SW480 (cell line): ENCODE data around the gene MAP1LC3B2.

Source experiments
- DNase-seq: peaks from one replicate; pipeline ENCODE4 v3.0.0-alpha.2; 2016; ENCODE audit warnings: low spot score

The MAP1LC3B2 gene

DNA sequence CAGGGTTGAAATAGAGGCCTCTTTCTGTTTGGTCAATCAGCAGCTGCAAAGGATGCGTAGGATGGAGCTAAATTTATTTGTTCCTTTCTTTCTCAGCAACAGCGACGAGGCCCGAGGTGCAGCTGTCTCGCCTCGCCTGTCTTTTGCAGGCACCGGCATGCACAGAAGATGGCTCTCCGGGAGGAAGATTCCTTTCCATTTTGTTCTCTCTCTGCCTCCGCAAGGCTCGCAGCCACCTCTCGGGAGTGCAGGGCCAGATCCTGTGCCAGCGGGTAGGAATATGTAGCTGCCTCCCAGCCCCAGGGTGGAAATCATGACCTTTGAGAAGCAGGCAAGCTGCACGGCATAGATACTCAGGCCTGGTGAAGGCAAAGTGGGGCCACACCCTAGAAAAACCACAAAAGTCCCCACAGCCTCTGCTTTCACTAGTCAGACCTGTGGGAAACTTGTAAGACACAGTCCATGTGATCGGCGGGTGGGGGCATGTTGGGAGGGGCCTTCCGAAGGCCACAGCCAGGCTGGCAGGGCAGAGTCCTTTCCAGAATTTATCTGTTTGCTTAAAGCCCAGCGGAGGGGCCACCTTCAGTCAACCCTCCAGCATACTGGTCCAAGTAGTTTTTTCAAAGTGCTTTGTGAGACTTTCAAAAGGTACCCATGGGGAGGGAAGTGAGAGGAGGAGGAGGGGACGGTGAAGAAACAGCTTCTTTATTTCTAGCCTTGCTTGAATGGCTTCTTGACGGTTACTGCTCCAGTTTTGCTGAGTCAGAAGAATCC, at the start of gene MAP1LC3B2:
MAP1LC3B2 (plus strand) TSS at position 220 of the 774 bp plus-strand sequence. CDS start 16,562 bp downstream, outside the sequence.
- peak; percentile 89 for DNase-seq

DNA sequence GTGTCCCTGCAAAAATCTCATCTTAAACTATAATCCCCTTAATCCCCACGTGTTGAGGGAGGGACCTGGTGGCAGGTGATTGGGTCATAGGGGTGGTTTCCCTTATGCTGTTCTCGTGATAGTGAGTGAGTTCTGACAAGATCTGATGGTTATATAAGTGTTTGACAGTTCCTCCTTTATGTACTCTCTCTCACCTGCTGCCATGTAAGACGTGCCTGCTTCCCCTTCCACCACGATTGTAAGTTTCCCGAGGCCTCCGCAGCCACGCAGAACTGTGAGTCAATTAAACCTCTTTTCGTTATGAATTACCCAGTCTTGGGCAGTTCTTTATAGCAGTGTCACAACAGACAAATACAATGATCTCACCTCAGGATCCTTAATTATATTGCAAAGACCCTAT, 45.2 kb upstream of the MAP1LC3B2 start:
- DNase-seq, result no peak

DNA sequence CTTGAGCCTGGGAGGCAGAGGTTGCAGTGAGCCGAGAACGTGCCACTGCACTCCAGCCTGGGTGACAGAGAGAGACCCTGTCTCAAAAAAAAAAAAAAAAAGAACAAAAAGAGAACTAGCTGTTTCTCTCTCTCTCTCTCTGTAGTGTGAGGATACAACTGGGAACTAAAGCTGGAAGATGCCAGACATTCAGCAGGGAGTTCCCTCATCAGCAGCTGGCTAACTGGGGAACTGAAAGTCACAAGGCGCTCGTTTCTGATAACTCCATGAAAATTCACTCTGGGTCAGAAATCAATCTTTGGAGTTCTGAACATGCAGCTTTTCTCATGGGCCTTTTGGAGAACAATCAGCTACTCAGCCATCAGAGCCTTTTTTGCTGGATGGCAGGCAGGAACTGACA, 43.5 kb upstream of the MAP1LC3B2 start:
- DNase-seq, result no peak

DNA sequence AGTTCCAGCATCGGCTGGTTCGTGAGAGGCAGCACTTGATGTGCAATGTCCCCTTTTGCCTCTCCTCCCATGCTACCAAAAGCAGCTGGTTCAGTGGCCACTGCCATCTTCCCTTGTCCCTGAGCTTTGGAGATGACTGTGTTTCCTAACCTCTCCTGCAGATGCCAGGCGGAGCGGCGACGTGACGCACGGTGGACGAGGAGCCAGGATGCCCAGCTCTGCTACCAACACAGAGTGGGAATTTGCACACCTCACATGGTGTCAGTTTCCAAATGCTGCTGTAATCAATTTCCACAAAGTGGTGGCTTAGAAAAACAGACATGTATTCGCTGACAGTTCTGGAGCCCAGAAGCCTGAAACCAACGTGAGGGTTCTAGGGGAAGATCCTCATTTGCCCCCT, 42.5 kb upstream of the MAP1LC3B2 start:
- DNase-seq, result no peak

DNA sequence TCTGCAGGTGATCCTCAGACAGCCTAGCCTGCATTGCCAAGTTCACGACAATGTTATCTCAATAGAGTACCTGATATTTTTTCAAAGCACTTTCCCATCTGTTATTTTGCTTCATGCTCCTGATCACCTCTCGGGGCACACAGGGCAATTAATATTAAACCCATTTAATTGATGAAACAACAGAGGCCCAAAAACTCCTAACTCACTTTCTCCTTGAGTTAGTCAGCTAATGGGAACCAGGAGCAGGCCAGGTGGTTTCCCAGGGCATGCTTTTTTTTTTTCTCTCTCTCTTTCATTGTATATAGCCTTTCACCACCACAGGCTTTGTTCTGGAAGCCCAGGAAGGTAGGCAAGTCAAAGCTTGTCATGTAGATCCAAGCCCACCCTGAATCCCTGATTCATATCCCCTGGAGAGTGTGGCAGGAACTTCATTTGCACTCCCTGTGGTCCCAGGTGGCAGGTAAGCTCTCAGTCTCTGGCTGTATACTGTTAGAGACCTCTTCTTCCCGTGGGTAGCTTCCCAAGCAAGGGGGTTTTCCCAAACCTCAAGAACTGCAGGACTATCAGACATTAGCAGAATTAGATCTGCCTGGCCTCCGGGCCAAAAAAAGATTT, 41.6 kb upstream of the MAP1LC3B2 start:
- no peak for DNase-seq

DNA sequence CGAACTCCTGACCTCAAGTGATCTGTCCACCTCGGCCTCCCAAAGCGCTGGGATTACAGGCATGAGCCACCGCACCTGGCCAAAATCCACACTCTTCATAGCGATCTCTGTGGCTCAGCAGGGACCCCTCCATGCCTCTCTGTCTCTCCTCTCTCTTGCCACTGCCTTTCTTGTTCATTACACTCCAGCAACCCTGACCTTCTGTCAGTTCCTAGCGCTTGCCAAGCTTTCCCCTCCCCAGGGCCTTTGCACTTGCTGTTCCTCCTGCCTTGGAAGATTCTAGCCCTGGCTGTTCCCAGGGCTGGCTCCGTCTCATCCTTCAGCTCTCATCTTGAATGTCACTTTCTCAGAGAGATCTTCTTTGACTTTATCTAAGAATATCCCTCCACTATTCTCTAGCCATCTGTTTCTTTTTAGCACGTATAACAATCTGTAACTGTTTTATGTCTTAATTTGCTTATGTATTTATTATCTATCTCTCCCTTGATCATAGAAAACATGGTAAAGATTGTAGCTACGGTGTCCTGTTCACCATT, 38.9 kb upstream of the MAP1LC3B2 start:
- no peak for DNase-seq

DNA sequence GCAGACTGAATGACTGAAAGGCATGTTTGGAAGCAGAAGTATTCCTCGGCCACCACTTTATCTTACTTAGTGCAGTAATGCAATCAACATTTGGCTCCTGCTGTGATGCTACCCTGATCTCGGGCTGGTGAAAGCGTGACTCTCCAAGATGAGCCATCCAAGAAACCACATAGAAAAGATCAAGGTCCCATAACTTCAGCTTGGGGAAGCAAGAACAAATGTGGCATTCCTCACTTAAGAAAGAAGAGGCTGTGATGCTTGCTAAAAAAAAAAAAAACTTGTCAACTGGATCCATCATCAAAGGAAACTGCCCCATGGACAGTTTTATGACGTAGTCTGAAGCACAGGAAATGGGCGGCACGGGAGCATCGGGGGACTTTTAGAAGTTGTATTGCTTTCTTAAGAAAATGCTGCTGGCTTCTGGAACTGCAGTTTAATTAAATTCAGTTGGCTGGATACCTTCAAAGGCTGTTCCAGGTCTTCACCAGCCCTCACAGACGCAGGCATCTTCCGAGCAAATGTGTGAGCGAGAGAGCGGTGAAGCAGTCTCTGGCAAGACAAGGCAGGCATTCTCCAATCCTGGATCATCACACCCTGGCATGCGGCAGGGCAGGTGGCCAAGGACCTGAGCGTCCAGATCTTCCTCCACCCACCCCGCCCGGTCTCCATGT, 38.2 kb upstream of the MAP1LC3B2 start:
- DNase-seq, result peak; percentile 85

DNA sequence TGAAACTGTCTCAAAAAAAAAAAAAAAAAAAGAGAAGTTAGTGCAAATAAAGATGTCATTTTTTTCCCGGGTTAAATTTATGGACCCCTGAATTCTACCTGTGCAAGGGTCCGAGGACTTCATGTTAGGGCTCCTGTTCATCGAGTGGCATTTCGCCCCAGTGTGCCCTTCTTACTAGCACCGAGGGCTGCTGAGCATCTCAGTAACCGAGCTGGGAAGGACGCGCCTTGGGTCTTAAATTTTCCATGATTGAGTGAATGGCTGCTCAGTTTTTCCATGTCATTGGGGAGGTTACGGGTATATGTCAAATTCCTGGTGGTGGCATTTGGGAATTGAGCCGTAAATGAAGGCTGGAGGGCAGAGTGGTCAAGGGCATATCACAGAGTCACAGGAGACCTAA, 34.9 kb upstream of the MAP1LC3B2 start:
- no peak for DNase-seq

DNA sequence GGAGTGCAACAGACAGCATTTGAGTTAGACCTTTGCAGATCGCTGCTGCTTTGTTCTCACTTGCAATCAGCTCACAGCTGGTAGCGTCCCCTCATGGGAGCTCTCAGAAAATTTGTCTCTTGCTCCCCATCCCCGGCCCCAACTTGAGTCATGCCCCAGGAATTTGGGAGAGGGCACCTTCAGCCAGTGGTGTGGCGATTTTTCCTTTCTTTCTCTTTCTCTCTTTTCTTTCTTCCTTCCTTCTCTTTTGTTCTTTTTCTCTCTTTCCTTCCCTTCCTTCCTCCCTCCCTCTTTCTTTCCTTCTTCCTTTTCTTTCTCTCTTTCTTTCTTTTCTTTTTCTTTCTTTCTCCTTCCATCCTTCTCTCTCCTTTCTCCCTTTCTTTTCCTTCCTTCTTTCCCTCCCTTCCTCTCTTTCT, 34.2 kb upstream of the MAP1LC3B2 start:
- DNase-seq, result peak; percentile 73

DNA sequence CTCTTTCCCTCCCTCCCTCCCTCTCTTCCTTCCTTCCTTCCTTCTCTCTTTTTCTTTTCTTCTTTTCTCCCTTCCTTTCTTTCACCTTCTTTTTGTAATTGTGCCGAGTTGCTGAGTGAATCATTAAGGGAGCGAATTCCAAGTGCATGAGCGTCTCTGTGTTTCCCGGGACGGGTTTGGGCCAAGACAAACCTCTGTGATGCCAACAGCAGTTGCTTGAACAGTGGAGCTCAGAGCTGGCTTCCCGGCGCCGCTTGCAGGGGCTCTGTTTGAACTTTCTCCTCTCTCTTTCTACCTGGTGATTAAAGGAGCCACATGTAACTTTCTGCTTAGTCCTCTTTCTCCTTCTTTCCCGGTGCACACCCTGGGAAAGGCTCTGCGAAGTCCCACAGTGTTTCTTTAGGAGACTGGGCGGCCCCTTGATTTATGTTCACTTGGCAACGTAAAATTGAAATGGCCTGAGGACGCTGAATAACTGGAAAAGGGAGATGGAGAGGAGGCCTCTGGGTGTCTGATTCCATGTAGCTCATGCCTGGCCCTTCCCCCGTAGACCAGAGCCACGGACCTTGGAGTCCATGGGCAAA, 33.7 kb upstream of the MAP1LC3B2 start:
- DNase-seq, result peak; percentile 64

DNA sequence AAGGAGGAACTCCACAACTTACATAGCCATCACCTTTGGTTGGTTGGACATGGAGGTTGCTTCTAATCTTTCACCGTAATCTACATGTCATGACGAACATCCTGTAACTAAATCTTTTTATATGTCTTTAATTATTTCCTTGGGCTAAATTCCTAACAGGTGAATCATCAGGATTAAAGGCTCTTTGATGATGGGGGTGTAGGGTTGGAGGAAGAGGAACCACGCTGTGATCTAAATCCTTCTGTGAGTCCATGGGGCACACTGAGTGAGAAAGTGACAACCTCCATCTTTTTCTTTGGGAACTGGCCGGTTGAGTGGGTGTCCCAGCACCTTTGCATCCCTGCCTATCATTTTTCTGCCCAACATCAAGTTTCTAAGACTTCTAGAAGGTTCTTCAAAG, 31.1 kb upstream of the MAP1LC3B2 start:
- peak; percentile 94 for DNase-seq

DNA sequence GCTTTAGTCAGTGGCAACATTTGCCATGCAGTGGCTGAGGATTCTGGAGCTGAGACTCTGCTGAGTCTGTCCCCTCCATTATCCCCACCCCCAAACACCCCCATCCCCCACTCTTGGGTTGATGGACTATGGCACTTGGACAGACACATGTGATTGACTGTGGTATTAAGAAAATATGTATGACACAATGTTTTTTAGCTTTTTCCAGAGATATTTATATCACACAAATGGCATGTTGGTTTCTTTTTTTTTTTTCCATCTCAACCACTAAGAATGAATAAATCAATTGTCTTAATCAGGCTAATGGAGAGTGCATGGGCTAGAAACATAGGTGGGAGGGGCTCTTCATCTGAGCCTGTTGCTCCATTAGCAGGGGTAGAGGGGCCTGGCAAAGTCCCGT, 30.7 kb upstream of the MAP1LC3B2 start:
- peak; percentile 43 for DNase-seq

DNA sequence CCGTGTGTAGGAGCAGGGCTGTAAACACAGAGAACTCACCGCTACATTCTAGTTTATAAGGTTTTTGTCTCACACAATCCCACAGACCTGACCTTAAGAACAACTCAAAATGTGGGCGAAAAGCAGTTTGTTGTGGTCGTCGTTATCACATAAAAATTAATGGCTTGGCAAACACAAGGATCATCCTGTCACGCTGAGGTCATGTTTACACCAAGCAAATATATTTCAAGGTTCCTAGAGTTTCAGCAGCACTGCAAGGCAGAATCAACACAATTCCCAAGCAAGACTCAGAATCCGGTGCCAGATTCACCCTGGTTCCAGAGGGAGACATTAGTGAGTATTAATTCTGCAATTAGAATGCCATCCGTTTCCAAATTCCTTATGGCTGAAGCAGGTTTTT, 30.1 kb upstream of the MAP1LC3B2 start:
- DNase-seq, result peak; percentile 81

DNA sequence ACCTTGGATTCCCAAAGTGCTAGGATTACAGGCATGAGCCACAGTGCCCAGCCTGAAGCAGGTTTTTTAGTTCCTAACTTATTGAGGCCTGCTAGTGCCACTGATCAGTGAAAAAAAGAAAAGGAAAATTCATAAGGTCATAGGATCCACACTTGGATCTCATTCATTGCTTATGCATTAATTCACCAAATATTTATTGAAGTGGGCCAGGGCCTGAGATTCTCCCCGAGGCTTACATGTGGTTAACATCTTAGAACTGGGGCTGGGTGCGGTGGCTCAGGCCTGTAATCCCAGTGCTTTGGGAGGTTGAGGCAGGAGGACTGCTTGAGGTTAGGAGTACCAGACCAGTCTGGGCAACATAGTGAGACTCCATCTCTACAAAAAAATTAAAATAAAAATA, 29.5 kb upstream of the MAP1LC3B2 start:
- DNase-seq, result no peak

DNA sequence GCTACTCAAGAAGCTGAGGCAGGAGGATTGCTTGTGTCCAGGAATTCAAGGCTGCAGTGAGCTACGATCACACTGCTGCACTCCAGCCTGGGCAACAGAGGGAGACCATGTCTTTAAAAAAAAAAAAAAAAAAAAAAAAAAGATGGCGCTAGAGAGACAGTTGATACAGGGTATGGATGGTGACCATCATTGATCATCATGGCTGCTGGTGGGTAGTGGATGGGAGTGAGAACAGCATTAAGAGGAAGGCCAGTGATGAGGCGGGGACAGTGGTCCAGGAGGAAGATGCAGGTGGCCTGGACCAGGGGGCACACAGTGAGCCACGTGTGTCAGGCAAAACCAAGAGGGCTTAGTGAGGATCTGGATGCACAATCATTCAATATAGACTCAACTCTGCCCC, 26.8 kb upstream of the MAP1LC3B2 start:
- DNase-seq, result no peak

DNA sequence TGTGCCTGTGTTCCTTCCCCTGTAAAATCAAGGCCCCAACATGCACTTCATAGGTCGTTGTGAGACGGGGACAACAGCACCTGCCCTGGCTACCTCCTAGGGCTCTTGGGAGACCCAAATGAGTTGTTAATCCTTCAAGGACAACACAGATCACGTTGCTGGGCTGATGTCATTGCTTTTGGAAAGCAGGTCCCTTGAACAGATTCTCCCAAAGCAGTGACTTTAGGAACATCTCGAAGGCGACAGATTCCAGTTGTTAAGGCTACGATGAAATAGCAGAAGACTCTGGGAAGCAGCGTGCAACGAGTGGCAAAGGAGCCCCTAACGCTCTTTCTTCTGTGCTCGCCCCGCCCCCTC, 26.2 kb upstream of the MAP1LC3B2 start:
- DNase-seq, result no peak

DNA sequence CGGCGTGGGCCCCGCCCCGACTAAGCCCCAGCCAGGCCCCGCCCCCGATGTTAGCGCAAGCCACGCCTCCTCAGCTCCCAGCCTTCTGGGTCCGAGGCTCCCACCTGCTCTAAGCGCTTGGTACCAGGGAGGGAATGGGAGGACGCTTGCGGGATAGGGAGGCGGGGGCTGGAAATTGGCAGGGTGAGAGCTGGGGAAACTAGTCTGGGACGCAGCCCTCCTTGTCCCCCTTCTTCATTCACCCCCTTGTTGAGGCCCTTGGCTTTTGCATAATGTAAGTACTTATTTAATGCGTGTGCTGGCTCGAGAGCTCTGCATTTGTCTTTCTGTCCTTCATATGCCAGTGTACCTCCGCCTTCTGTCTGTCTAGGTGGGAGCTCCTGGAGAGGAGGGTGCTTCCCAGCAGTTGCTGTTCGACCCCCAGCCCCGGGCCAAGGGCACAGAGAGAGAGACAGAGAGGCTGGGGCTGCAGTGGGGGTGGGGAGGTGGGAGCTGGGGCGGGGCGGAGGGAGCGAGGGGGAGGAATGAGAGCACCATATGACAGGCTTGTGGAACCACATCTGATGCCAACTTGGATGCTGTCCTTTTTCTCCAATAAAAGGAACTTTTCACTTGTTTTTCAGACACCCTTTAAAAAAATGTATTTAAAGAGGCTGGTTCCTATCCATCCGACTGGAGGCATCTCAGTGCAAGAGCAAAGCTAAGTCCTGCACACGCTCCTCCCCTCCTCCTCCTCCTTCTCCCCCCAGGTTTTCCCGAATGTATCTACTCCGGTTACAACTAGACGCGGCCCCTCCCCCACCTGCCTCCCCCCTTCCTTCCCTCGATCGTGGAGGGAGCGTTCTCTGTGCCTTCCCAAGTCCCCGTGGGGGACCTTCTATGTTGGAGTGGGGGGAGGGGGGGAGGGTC, 25.6 kb upstream of the MAP1LC3B2 start:
- peak; percentile 76 for DNase-seq

DNA sequence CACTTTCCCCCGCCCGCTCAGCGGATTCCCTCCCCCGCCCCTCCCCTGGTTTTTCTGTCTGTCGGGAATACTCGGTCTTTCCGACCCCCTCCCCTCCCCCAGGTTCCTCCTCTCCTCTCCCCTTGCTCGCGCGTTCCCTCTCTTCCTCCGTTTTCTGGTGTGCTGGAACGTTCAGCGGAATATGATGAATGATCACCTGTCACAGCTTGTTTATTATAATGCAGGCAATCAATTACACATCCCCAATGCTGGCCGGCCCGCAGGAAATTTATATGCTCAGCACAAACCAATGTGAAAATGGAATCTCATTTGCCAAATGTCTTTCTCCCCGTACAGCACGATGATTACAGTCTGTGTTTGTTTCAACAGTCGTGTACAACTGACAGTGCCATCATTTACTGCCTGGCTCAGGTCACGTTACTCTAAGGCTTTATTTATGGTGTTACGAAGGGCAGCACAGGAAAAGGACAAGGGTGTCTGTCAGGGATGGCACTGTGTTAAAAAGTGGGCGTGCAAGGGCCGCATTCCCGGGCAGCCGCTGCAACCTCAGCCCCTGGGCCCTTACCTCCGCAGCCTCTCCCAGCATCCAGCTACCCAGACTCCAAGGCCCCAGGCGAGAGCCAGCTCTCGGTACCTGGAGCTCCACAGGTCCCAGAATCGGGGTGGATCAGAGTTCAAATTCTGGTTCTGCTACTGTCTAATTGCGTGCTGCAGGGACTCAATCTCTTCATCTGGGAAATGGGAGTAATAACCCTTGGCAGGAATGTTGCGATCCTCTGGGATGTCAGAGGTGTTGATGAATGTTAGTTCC, 24.7 kb upstream of the MAP1LC3B2 start:
- DNase-seq, result peak; percentile 42

DNA sequence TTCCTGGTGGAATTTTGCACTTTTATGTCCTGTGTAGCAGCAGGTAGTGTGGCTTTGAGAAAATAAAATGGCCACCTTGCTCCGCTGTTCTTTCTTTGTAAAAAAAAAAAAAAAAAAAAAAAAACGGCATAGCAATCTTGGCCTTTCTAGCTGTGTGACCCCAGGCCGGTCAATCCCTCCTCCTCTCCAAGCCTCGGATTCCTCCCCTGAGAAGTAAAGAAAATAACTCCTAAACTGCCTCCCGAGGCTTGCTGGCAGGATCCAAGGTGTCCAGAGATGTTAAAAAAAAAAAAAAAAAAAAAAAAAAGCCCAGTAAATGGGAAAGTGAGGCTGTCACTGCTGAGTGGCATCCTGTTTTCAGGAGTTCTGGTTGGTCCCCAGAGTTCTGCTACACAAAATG, 23.9 kb upstream of the MAP1LC3B2 start:
- DNase-seq, result no peak

DNA sequence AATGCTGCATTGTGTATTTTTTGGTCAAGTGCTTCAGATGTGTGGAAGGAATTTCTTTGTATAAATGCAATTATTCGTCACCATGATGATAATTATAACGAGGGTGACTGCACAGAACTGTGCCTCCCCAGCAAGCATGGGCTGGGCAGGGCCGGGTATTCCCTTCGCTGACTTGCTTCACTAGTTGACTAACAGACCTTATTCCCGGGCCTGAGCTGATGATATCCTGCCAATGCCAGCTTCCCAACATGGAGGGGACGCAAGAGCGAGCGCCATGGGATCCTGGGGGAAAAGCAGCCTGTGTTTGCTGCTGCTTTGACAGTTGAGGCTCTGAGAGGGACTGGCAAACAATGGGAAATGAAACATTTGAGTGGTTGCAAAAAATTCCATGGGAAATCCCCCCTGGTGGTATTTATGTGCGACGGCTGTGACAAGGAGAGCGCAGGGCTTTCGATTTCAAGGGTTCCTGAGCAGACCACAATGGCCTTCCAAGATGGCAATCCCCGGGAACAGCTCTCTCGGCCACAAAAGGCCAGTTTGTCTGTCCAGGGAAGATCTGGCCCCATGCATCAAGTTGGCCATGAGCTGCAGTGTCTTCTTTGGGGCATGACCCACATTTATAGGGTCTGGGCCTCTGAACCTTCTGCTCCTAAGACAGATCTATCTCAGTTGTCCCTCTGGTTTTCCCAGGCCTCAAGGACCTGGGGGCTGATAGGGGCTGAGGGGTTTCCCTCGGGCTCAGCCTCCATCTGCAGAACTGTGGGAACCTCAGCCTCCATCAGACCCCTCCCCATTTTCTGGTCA, 21.9 kb upstream of the MAP1LC3B2 start:
- DNase-seq, result no peak
